Measurements from ENCODE around the gene PYGB.
"Not testable (repeated sequence)": the region's sequence is repeated elsewhere in the genome, so short reads cannot be mapped to it uniquely, and the experiment has no call there.

PYGB gene

DNA sequence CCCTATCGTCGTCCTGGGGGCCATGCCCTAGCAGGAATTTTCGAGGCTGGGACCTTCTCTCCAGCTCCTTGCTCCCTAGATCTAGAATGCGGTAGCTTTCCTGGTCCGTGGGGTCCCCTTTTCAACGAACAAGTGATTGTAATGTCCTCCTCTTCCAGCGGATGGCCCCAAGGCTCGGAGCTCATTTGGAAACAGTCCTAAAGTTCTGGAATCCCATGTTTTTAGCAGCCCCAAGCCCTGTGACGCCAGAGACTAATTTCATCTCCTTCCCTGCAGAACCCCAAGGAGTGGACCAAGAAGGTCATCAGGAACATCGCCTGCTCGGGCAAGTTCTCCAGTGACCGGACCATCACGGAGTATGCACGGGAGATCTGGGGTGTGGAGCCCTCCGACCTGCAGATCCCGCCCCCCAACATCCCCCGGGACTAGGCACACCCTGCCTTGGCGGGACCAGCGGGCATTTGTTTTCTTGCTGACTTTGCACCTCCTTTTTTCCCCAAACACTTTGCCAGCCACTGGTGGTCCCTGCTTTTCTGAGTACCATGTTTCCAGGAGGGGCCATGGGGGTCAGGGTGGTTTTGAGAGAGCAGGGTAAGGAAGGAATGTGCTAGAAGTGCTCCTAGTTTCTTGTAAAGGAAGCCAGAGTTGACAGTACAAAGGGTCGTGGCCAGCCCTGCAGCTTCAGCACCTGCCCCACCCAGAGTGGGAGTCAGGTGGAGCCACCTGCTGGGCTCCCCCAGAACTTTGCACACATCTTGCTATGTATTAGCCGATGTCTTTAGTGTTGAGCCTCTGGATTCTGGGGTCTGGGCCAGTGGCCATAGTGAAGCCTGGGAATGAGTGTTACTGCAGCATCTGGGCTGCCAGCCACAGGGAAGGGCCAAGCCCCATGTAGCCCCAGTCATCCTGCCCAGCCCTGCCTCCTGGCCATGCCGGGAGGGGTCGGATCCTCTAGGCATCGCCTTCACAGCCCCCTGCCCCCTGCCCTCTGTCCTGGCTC lies 48.5 kb downstream of the PYGB start:
- no peak for DNase-seq (ENCODE audit: low read depth in 2 of 2)

DNA sequence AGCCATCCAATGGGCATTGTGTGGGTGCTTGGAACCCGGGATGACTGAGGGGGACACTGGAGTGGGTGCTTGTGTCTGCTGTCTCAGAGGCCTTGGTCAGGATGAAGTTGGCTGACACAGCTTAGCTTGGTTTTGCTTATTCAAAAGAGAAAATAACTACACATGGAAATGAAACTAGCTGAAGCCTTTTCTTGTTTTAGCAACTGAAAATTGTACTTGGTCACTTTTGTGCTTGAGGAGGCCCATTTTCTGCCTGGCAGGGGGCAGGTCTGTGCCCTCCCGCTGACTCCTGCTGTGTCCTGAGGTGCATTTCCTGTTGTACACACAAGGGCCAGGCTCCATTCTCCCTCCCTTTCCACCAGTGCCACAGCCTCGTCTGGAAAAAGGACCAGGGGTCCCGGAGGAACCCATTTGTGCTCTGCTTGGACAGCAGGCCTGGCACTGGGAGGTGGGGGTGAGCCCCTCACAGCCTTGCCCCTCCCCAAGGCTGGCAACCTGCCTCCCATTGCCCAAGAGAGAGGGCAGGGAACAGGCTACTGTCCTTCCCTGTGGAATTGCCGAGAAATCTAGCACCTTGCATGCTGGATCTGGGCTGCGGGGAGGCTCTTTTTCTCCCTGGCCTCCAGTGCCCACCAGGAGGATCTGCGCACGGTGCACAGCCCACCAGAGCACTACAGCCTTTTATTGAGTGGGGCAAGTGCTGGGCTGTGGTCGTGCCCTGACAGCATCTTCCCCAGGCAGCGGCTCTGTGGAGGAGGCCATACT lies 49.4 kb downstream of the PYGB start:
- DNase-seq (ENCODE audit: low read depth in 2 of 2) = no peak

DNA sequence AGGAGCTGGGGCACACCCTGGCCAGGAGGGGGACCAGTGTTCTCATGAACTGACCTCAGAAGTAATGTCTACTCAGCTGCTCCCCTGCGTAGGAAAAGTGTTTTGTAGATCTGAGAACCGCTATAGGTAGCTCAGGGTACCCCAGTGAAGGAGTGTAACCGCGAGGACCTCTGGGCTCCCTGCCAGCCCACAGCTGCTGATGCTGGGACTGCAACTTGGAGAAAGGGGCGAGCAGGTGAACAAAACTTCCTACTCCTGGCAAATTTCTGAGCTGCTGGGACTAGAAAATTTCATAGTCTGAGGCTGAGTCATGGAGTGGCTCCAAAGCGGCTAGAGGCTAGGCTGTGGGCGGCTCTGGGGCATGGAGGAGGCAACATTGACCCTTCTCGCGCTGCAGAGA lies 51.9 kb downstream of the PYGB start:
- DNase-seq (ENCODE audit: low read depth in 2 of 2) = no peak

DNA sequence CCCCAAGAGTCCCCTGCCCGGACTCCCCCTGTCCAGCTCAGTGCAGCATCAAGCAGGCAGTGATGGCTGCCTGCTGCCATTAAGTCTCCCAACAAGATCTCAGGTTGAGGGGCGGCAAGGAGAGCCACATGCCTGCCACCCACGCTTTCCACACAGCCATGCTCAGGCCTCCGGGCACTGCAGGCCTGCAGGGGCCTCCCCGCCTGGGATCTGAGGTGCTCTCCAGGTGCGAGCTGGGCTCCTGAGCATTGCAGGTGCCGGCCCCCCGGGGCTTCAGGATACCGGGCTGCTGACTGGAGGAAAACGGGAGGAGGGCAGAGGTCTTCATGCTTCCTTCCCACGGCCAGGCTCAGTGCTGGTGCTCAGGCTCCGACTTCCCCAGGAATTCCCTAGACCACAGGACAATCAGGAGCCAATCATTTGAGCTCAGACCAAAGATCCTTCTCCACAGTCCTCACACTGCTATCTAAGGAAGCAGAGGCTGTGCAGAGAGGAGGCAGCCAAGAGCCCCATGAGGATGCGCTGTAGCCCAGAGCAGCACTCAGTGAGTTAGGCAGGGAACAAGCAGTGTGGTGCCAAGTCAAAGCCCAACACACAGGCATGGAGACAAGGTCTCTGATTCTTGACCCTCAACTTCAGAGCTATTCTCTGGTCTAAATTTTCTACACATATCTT lies 52.7 kb downstream of the PYGB start:
- DNase-seq (ENCODE audit: low read depth in 2 of 2) = no peak

DNA sequence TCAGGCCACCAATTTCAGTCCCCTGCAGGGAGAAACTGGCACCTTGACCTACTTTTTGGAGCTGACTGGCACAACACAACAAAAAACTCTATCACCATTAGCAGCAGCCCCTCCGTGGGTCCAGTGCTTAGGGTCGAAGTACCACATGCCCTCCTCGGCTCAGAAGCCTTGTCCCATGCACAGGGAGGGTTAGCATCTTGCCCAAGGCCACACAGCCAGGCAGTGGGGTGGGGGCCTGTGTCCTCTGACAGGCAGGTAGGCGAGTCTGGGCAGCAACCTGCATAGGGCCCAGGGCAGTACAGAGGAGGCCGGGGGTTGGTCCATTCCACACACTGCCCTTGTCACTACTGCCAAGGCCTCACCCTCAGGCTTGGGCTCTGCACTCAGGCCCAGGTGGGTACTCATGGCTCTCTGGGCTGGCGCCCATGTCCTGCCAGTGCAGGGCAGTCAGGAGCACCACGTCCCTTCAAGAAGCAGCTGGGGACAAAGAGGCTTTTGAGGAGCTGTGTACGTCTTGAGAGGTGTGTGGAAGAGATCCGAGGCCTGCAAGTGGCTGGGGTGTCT lies 53.6 kb downstream of the PYGB start:
- no peak for DNase-seq (ENCODE audit: low read depth in 2 of 2)

DNA sequence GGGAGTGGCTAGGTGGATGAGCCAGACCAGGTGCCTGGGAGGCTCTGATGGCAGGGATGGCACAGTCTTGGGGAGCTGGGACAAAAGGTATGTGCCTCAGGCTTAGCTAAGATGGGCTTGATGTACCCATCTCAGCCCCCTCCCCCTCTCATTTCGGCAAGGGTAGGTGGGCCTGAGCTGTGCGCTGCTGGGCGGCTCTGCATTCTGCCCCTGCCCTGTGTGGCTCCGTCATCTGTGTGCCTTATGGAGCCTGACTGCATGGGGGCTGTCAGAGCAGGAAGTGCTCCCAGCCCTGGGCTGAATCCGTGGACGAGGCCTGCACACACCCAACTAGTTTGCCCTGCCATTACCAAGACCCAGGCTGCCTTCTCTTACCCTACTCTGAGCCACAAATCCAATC lies 54.7 kb downstream of the PYGB start:
- no peak for DNase-seq (ENCODE audit: low read depth in 2 of 2)

DNA sequence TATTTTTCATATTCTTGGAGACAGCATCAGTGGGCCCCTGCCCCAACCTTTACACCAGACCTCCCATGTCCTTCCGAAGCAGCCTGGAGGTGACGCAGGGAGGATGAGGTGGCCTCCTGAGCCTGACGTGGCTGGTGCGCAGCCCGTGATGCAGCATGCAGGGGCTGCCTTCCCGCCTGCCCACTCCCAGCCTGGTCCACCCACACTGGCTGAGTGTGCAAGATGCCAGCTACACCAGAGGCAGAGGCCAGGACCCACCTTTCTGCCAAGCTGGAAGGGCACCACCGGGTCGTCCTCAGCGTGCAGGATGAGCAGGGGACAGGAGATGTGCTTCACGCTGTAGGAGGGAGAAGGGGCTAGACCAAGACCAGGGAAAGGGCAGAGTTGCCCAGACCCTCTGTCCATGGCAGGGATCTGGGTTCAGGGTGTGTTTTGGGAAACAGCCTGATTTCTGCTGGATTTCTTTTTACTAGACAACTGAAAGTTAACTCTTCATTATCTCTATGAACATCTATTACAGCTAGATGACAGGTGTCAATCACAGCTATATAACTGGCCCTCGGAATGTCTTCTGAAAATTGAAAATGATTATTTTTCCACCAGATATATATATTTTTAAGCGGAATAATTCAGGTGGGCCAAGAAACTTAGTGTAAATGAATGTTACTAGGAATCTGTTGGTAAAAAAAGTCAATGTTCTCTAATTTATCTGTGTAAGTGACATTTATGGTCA lies 55.6 kb downstream of the PYGB start:
- no peak for DNase-seq (ENCODE audit: low read depth in 2 of 2)

DNA sequence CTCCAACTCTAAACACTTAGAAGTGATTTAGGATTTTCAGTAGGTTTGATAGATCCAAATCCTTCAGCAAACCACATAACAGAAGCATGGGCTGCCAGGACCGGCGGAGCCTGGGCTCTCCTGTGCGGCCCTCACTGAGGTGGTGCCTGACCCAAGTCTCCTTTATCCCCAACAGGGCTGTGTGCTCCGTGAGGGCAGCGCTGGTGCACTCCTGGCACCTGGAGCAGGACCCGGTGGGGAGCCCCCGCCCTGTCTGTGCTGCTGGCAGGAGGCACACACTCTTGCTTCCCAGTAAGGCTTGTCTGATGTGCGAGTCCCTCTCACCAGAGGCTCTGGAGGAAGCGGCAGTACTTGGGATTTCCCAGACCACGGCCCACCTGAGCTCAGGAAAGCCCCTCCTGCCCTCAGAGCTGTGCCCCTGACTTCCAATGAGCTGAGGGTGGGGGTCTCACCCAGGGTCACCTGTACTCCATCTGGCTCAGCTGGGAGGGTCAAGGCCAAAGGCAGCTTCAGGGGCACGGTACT lies 56.2 kb downstream of the PYGB start:
- no peak for DNase-seq (ENCODE audit: low read depth in 2 of 2)

DNA sequence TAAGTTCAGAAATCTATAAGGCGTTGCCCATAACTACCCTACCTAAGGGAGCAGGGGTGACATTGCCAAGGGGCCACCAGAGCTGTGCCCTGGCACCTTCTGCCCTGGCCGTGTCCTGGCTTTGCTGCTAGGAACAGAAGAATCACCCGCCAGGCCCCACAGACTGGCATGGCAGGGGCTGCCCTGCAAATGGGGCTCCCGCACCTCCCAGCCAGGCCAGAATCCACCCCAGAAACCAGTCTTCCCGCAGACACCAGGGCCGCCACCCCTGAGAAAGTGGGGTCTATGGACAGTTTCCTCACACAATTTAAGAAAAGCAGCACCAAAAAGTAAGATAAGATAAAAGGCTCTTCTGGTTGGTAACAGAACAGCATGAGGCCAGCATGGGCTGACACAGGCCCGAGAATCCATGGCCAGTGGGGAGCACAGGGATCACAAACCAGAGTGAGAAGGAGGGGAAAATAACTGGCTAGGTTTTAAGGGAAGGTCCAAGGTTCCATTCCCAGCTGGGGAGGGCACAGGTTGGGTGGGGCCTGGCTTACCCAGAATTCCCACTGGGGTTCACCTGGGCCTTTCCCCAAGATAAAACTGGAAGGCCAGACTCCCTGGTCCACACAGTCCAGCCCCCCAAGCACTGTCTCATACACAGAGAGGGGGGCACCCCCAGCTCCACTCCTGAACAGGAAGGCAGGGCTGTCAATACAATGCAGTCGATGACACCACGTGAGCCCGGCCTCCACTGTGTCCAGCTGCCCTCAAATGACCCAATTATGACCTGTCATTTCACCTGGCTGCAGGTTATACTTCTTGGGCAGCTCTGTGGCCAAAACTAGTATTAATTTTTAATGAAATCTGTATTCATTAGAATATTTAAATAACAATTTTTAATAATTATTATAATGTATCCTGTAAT lies 59.4 kb downstream of the PYGB start:
- no peak for DNase-seq (ENCODE audit: low read depth in 2 of 2)

DNA sequence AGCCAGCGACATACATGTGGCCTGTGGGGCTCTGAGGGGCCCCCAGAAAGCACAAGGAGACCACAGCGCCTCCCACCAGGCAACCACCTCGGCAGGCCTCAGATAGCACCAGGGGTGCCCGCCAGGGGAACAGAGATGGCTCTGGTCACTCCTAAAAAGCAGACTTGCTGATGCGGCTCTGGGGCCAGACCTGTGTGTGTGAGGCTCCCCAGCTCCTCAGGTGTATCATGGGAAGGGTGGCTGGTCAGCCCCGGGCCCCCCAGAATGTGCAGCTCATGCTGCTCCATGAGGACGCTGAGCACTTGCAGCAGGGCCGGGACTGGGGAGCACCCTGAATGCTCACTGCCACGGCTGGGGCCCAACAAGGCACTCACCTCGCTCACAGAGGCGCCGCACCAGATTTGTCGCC lies 60.2 kb downstream of the PYGB start:
- DNase-seq (ENCODE audit: low read depth in 2 of 2) = no peak

DNA sequence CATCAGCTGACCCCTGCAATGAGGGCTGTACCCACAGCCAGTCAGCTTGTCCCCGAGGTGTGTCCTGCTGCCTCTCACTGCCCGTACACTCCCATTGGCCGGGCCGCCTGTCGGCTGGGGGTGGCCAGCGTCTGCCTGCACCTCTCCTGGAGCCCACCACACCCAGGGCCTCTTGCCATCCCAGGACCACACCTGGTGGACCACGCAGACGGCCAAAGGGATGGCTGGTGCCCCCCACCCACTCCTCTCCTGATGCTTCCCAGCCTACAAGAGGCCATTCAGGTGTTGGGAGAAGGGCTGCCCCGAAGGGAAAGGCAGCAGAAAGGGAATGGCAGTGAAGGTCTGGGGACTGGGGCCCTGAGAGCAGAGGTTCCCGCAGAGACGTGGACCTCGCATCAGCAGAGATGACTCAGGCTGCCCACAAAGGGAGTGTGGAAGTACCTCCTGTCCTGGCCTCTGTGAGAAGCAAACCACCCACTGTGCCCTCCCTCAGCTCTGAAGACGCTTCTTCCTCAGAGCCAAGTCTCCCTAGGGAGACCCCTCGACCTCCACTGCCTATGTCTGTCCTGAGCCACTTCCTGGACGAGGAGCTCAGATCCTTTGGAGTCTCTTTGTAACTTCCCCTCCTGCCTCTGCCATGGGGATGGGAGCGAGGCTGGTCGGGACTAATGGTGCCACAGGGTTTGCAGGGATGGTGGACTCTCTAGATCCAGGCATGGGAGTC lies 60.9 kb downstream of the PYGB start:
- no peak for DNase-seq (ENCODE audit: low read depth in 2 of 2)

DNA sequence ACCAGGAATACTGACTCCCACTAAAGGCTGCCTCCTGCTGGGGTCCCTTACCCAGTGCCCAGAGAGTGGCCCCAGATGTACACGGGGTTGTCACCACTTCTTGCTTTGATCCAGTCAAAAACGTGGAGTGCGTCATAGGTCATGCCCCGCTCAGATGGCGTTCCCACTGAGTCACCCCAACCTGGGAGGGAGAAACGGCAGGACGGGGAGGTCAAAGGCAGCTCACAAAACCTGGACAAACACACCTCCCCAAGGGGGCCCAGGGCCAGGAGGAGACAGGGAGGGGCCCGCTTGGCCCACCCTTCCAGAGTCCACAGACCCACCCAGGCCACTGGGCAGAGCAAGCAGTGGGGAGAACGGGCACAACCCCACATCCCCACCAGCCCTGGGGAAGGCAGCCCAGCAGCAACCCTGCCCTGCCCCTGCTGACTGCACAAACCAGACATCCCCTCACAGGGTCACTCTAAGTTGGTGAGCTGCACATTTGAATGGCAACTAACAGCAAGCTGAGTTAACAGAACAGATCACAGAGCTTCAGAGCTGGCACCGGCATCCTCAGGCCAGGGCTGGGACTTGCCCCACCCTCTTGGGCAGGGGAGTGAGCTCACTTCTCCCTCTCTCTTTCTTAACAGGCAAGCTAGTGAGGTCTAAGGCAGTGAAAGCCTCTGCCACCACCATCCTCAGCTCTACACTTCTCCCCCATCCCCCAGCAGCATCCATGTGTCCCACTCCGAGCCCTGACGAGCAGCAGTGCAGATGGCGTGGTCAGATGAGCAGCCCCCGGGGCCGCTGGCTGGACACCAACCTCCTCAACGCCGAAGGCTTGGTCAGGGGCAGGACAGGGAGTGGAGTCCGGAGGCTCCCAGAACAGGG lies 61.7 kb downstream of the PYGB start:
- no peak for DNase-seq (ENCODE audit: low read depth in 2 of 2)

DNA sequence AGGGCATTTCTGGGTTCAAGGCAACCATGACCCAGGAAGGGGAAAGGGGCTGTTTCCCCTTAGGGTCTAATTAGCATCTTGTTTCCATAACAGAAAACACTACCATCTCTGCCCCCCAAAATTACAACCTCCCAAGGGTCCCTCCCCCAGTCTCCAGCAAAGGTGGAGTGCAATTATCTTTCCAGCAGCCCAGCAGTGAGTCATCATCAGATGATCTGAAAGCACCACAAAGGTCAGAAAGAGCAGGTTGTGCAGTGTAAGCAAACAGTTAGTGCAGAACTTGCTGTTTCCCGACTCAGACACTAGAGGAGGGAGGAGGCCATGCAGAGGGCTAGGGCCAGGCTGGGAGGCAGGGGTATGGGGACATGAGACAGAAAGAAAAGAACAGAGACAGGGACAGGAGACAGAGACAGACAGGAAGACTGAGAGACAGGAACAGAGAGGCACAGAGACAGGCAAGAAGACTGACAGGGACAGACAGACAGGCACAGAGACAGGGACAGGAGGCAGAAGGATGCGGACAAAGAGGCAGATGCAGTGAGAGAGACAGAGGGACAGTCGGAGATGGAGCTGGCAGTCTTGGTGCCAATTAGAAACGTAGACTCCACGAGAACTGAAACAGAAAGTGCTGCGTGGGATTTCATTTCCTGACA lies 62.5 kb downstream of the PYGB start:
- DNase-seq (ENCODE audit: low read depth in 2 of 2) = peak; percentile 36 to 48

DNA sequence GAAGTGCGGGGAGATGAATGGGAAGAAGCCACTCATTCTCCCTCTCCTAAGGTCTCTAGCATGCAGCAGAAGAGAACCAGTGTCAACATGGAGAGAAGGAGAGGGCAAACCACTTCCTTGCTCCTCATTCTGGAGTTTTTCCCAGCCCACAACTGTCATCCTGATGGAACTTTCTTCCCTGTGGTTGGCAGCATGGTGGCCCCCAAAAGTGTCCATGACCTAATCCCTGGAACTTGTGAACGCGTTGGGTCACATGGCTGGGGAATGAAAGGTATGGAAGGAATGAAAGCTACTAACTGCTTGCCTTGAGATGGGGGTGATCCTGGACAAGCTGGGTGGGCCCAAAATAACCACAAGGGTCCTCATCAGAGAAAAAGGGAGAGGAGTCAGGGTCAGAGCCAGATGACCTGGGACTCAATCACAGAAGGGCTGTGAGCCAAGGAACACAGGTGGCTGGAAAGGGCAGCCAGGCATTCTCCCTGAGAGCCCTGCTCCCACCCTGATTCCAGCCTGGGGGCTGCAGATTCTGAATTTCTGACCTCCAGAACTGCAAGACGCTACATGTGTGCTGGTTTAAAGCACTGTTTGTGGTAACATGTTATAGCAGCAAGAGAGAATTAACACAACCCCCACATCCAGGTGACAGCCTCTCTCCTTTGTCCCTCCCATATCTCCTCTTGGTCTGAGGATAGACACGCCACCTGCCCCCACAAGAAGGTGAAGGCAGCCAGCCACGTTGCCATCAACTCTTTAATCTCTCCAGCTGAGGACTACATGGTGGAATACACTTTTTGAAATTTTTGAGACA lies 63.2 kb downstream of the PYGB start:
- DNase-seq (ENCODE audit: low read depth in 2 of 2) = no peak

DNA sequence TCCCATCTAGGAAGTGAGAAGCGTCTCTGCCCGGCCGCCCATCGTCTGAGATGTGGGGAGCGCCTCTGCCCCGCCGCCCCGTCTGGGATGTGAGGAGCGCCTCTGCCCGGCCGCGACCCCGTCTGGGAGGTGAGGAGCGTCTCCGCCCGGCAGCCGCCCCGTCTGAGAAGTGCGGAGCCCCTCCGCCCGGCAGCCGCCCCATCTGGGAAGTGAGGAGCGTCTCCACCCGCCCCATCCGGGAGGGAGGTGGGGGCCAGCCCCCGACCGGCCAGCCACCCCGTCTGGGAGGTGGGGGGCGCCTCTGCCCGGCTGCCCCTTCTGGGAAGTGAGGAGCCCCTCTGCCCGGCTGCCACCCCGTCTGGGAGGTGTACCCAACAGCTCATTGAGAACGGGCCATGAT lies 64.8 kb downstream of the PYGB start:
- DNase-seq (ENCODE audit: low read depth in 2 of 2) = not testable (repeated sequence)

DNA sequence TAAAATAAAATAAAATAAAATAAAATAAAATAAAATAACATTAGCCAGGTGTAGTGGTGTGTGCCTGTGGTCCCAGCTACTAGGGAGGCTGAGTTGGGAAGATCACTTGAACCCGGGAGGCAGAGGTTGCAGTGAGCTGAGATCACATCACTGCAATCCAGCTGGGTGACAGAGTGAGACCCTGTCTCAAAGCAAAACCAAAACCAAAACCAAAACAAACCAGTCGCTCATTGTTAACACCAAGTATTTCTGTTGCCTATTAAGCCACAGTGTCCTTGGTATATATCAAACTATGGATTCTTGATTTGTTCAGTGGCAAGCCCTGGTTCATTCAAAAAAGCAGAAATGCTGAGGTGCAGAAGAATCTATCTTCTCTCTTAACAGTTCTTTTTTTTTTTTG lies 65.7 kb downstream of the PYGB start:
- no peak for DNase-seq (ENCODE audit: low read depth in 2 of 2)
